ENCODE results near the gene SCO1.
A peak's percentile ranks its signal among the peaks of the same experiment; 100 is the strongest.
"Not testable (repeated sequence)": the region's sequence is repeated elsewhere in the genome, so short reads cannot be mapped to it uniquely, and the experiment has no call there.

SCO1 gene

DNA sequence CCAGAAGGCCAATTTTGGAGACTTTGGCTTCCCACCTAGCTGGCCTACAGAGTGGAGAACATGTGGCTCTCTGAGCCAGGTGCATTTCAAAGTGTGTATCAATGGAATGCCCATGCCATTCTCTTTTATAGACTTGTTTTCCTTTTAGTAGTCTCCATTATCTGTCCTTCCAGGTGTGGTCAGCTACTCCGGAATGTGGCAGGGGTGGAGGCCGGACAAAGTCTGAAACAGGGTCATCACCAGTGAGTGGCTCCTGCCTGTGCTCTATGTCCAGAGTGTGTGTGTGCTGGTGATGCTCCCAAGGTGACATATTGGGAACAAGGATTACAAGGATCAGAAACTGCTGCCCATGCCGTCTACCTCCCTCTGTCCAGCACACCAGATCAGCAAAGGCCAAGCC is 36.3 kb upstream of the SCO1 start:
- no peak overlapping the region for H3K4me3 ChIP-seq (ENCODE audit: low read depth, low read length, poor library complexity, severe bottlenecking)
- H3K27ac ChIP-seq (ENCODE audit: low read depth, low read length, poor library complexity, severe bottlenecking) = no peak overlapping the region
- H3K4me2 ChIP-seq (ENCODE audit: low read length) = no peak overlapping the region
- H3K36me3 ChIP-seq (ENCODE audit: insufficient read depth, low read length) = no peaks in the 10 kb centered on the region
- no peaks in the 10 kb centered on the region; the same call in 1 of the 2 replicates for H3K27me3 ChIP-seq (ENCODE audit: insufficient read depth, low read length)
- H2AFZ ChIP-seq (ENCODE audit: low read length) = no peak overlapping the region
- H3K9ac ChIP-seq (ENCODE audit: low read length) = no peak overlapping the region
- H3K79me2 ChIP-seq (ENCODE audit: insufficient read depth, low read length) = no peaks in the 10 kb centered on the region
- H3K9me2 ChIP-seq (ENCODE audit: low read depth, low read length) = no peaks in the 10 kb centered on the region
- H3K4me1 ChIP-seq (ENCODE audit: insufficient read depth, low read length, severe bottlenecking) = peaks cover 4% of the 10 kb centered on the region
- H3F3A ChIP-seq (ENCODE audit: insufficient read depth, low read length) = no peaks in the 10 kb centered on the region
- no peaks in the 10 kb centered on the region for H3K9me3 ChIP-seq (ENCODE audit: low read length)
- TF ChIP-seq EZH2 (IDR thresholded peaks at IDR 0.05; ENCODE audit: borderline replicate concordance, low read length) = no peak
- TF ChIP-seq, protein P1, sequence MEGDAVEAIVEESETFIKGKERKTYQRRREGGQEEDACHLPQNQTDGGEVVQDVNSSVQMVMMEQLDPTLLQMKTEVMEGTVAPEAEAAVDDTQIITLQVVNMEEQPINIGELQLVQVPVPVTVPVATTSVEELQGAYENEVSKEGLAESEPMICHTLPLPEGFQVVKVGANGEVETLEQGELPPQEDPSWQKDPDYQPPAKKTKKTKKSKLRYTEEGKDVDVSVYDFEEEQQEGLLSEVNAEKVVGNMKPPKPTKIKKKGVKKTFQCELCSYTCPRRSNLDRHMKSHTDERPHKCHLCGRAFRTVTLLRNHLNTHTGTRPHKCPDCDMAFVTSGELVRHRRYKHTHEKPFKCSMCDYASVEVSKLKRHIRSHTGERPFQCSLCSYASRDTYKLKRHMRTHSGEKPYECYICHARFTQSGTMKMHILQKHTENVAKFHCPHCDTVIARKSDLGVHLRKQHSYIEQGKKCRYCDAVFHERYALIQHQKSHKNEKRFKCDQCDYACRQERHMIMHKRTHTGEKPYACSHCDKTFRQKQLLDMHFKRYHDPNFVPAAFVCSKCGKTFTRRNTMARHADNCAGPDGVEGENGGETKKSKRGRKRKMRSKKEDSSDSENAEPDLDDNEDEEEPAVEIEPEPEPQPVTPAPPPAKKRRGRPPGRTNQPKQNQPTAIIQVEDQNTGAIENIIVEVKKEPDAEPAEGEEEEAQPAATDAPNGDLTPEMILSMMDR (IDR thresholded peaks at IDR 0.05; ENCODE audit: low read length) = no peak
- no peaks in the 10 kb centered on the region for H4K20me1 ChIP-seq (ENCODE audit: insufficient read depth, low read length)

- H3K9me2 ChIP-seq (ENCODE audit: low read depth, low read length); H2AFZ ChIP-seq (ENCODE audit: low read length); H3F3A ChIP-seq (ENCODE audit: insufficient read depth, low read length); H3K79me2 ChIP-seq (ENCODE audit: insufficient read depth, low read length); H3K4me1 ChIP-seq (ENCODE audit: insufficient read depth, low read length, severe bottlenecking); H3K36me3 ChIP-seq (ENCODE audit: insufficient read depth, low read length); H3K27ac ChIP-seq (ENCODE audit: low read depth, low read length, poor library complexity, severe bottlenecking); H3K4me3 ChIP-seq (ENCODE audit: low read depth, low read length, poor library complexity, severe bottlenecking); H3K9me3 ChIP-seq (ENCODE audit: low read length); H3K4me2 ChIP-seq (ENCODE audit: low read length); H3K9ac ChIP-seq (ENCODE audit: low read length); H4K20me1 ChIP-seq (ENCODE audit: insufficient read depth, low read length); H3K27me3 ChIP-seq (ENCODE audit: insufficient read depth, low read length): not testable (repeated sequence)
Observed at GRCh38 chr17:10732121-10732520, 34.8 kb upstream of the SCO1 start.

GRCh38 chr17:10731408-10731879 is 34.1 kb upstream of the SCO1 start:
- Histone ChIP-seq H3K9ac (ENCODE audit: low read length) (no peak overlapping the region), H3K27me3 (ENCODE audit: insufficient read depth, low read length) (no peaks in the 10 kb centered on the region; the same call in 1 of the 2 replicates), H3K9me3 (ENCODE audit: low read length) (no peaks in the 10 kb centered on the region), H3K4me2 (ENCODE audit: low read length) (no peak overlapping the region), H3K79me2 (ENCODE audit: insufficient read depth, low read length) (no peaks in the 10 kb centered on the region), H3K4me3 (ENCODE audit: low read depth, low read length, poor library complexity, severe bottlenecking) (no peak overlapping the region), H3F3A (ENCODE audit: insufficient read depth, low read length) (no peaks in the 10 kb centered on the region), H3K4me1 (ENCODE audit: insufficient read depth, low read length, severe bottlenecking) (peaks cover 4% of the 10 kb centered on the region), H3K9me2 (ENCODE audit: low read depth, low read length) (no peaks in the 10 kb centered on the region), H3K27ac (ENCODE audit: low read depth, low read length, poor library complexity, severe bottlenecking) (no peak overlapping the region), H4K20me1 (ENCODE audit: insufficient read depth, low read length) (no peaks in the 10 kb centered on the region), H2AFZ (ENCODE audit: low read length) (no peak overlapping the region), H3K36me3 (ENCODE audit: insufficient read depth, low read length) (no peaks in the 10 kb centered on the region)
- no peak for TF ChIP-seq EZH2 (IDR thresholded peaks at IDR 0.05; ENCODE audit: borderline replicate concordance, low read length)
- TF ChIP-seq, protein P1 (IDR thresholded peaks at IDR 0.05; ENCODE audit: low read length) = no peak

- peak overlapping the region; percentile 85 for H3K4me2 ChIP-seq (ENCODE audit: low read length)
- H3K36me3 ChIP-seq (ENCODE audit: insufficient read depth, low read length); H3K79me2 ChIP-seq (ENCODE audit: insufficient read depth, low read length); H3K27me3 ChIP-seq (ENCODE audit: insufficient read depth, low read length); H3F3A ChIP-seq (ENCODE audit: insufficient read depth, low read length); H3K4me1 ChIP-seq (ENCODE audit: insufficient read depth, low read length, severe bottlenecking); H3K27ac ChIP-seq (ENCODE audit: low read depth, low read length, poor library complexity, severe bottlenecking); H3K9me3 ChIP-seq (ENCODE audit: low read length); H2AFZ ChIP-seq (ENCODE audit: low read length); H4K20me1 ChIP-seq (ENCODE audit: insufficient read depth, low read length); H3K9me2 ChIP-seq (ENCODE audit: low read depth, low read length): not testable (repeated sequence)
- H3K9ac ChIP-seq (ENCODE audit: low read length) = peak overlapping the region; percentile 52
- peak overlapping the region; percentile 64 for H3K4me3 ChIP-seq (ENCODE audit: low read depth, low read length, poor library complexity, severe bottlenecking)
Observed at GRCh38 chr17:10730247-10730646, 32.9 kb upstream of the SCO1 start.
